T-helper 2 cell (primary cell): Measurements from ENCODE around the gene TCEA3.
A peak's percentile ranks its signal among the peaks of the same experiment; 100 is the strongest.

Experiments used
- DNase-seq, 5 experiments: peaks; one replicate each; pipeline versions ENCODE4 v3.0.0 to v3.0.0-alpha.2; 2012 to 2022

Gene TCEA3

DNA sequence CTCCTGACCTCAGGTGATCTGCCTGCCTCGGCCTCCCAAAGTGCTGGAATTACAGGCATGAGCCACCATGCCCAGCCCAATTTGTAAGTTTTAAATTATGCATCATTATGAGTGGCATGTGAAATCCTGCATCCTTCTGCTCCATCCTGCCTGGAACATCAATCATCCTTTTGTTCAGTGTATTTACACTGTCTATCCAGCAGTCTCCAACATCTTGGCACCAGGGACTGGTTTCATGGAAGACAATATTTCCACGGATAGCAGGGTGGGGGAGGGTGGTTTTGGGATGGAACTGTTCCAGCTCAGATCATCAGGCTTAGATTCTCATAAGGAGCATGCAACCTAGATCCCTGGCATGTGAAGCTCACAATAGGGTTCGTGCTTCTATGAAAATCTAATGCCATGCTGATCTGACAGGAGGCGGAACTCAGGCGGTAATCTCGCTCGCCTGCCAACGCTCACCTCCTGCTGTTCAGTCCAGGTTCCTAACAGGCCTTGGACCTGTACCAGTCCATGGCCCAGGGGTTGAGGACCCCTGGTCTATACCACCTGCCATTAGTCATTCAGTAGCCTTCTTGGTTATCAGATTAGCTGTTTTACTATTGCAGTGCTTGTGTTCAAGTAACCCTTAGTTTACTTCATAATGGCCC, 22.2 kb upstream of the TCEA3 start:
- no peak for DNase-seq

DNA sequence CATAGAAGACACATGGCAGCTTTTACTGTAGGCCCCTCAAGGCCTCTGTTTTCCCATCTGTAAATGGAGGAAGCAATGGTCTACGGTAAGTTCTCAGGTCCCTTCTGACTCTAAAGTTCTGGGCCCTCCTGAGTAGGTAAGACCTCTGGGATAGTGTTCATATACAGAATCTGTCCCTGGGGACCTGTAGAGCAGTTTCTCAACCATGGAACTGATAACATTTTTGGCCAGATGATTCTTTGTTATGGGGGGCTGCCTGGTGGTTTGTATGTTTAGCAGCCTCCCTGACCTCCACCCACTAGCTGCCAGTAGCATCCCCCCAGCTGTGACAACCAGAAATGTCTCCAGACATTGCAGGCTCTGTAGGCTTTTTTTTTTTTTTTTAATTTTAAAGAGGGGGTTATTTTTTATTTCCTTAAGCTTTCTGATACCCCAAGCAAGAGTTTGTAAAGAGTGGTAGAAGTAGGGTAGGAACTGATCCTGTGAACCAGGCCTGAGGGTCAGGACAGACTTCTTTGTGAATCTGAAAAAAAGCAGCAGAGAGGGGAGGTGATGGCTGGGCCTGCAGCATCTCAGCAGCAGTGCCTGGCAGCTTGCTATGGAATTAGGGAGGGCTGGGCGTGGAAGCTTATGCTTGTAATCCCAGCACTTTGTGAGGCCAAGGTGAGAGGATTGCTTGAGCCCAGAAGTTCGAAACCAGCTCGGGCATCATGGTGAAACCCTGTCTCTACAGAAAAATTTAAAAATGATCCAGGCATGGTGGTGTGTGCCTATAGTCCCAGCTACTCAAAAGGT, 20.2 kb upstream of the TCEA3 start:
- no peak for DNase-seq

- no peak for DNase-seq
These were observed 19.6 kb upstream of the TCEA3 start for GRCh38 chr1:23444104-23444533.

DNA sequence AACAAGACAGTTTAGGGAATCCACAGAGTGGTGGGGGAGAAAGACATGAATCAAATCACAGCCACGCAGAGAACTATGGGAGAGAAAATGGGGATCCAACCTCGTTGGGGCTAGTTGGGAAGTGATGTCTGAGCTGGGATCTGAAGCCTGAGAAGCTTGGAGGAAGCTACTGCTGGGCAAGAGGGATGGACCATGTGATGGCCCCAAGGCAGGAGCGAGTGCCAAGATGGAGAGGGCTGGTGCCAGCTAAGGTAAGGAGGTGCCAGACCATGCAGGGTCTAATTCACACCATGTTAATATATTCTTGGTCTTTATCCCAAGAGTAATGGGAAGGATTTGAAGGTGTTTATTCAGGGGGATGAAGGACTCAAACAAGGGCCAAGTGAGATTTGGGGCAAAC, 18.2 kb upstream of the TCEA3 start:
- DNase-seq = no peak

- no peak for DNase-seq
These were observed 17.0 kb upstream of the TCEA3 start for GRCh38 chr1:23441446-23442148.

GRCh38 chr1:23438545-23438944, 14.0 kb upstream of the TCEA3 start:
- DNase-seq = no peak

GRCh38 chr1:23437355-23437664, 12.8 kb upstream of the TCEA3 start:
- no peak for DNase-seq

DNA sequence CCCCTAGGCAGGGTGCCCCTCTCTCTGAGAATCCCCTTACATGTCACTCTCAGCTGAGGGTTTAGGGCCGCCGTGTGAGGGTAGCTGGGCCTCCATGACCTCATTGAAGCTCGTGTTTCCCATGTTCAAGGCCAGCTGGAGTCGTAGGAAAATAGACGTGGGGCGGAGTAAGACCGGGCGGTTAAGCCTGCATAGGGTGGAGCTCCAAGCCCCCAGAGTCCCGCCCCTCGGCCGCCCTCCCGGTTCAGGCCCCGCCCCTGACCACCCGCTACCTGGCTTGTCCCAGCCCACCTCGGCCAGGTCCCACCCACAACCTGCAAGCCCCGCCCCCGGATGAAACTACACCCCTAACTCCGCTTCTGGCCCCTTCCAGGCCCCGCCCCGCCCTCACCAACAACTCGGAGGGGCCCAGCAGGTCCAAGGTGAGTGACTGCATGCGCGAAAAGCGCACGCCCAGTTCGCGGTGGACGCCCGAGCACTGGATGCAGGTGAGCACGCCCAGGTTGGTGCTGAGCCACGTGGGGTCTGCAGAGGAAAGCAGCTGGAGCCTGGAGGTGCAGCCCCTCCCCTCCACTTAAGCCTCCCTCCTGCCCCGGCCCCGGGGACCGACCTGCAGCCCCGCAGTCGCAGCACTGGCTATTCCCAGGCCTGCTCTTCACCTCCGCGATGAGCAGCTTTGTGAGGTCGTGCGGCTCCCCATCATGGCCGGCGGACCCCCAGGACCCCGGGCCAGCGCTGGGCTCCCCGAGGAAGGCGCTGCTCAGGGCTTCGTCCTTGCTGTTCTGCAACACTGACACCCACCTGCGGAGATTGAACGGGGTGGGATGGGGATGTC, 12.2 kb upstream of the TCEA3 start:
- peak in 1 of 5 experiments; percentile 33 for DNase-seq

- no peak for DNase-seq
These were observed 9.8 kb upstream of the TCEA3 start for GRCh38 chr1:23434260-23434775.

- DNase-seq = no peak
These were observed 8.6 kb upstream of the TCEA3 start for GRCh38 chr1:23433122-23433521.

DNA sequence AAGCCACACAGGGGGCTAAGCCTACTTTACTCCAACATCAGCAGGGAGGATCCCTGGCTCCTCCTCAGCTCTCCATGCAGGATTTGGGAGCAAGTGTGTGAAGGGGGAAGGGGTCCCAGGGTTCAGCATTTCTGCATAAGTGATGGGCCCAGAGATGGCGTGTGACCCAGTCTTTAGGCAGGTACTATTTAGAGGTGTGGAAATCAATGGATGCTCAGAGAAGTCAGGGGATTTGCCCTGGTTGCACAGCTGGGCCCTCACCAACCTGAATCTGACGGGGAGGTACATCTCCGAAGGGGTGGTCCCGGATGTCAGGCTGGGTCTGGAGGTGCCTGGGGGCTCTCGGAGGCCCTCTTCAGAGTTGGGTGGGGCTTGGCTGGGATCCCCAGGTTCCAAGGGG, 6.9 kb upstream of the TCEA3 start:
- DNase-seq = no peak

DNA sequence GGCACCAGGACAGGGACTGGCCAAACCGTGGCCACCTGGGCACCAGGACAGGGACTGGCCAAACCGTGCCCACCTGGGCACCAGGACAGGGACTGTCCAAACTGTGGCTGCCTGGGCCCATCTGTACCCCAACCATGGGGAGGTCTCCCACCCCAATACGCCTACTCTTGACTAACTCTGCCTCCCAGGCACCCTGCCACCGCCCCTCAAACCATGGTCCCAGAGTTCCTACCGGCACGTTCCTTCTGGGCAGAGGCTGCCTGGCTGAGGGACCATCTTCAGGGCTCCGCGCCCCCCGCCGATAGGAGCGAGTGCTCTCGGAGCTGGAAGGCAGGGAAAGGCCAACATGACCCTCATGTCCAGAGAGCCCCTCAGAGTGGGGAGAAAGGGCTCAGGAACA, 6.3 kb upstream of the TCEA3 start:
- DNase-seq = no peak

- DNase-seq = no peak
These were observed 3.8 kb upstream of the TCEA3 start for GRCh38 chr1:23428136-23428905.

GRCh38 chr1:23427550-23427949, 3.0 kb upstream of the TCEA3 start:
- no peak for DNase-seq

GRCh38 chr1:23426828-23427227, 2.3 kb upstream of the TCEA3 start:
- DNase-seq = no peak

GRCh38 chr1:23425193-23425494, 596 bp upstream of the TCEA3 start:
- DNase-seq = no peak

GRCh38 chr1:23423415-23424292, 894 bp downstream of the TCEA3 start:
- DNase-seq = no peak

- DNase-seq = no peak
These were observed 1.6 kb downstream of the TCEA3 start for GRCh38 chr1:23422941-23423340.

- peak in 3 of 5 experiments; percentile 13 to 64 (median 16) for DNase-seq
These were observed 2.2 kb downstream of the TCEA3 start for GRCh38 chr1:23422241-23422877.

DNA sequence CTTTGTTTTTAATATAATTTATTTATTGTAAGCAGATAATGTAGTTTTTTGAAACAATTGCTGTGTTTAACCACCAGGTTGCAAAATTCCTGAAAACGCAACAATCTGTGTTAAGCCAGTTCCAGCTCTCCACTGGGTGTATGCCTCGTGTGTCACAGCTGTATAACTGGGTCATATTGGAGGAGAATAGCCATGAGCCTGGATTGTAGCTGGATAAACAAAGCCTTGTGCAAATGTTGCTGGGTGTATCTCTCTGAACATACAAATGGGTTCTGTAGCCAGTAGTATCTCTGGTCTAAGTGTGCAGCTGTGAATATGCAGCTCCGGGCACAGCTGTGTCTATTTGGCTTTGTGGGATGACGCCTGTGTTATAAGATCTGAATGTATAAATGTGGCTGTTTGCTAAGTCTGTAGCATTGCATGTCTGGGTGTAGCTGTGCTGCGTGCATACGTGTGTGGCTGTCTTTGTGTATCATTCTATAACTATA, 2.8 kb downstream of the TCEA3 start:
- no peak for DNase-seq
